ENCODE results near the gene SLC8A2.

- TF ChIP-seq YY1 (IDR thresholded peaks at IDR 0.05; ENCODE audit: insufficient read depth, insufficient read length): no peak
- no peak for TF ChIP-seq SUZ12 (IDR thresholded peaks at IDR 0.05; ENCODE audit: extremely low read depth, insufficient read depth, insufficient read length)
Measured at GRCh38 chr19:47506459-47506858, 34.8 kb upstream of the SLC8A2 start.

All from NT2/D1 (cell line).